HepG2 (cell line): ENCODE data around the gene ZNF777. TPM values are rescaled to one million over a fixed set of nuclear protein-coding genes. Genes with fewer than 3 reads are reported as not detected.
A peak's percentile ranks its signal among the peaks of the same experiment; 100 is the strongest.

Experiments used
- ARNT2 ChIP-seq: sonication (generic); formaldehyde crosslinking; IDR thresholded peaks from 2 replicates; pipeline ENCODE4 v1.8.0; 2022; ENCODE audit warnings: mild to moderate bottlenecking, low read depth, missing genetic modification reagents, moderate library complexity
- CBFB ChIP-seq: sonication (generic); formaldehyde crosslinking; IDR thresholded peaks from 2 replicates; pipeline ENCODE4 v1.4.0; 2020; ENCODE audit warnings: missing genetic modification reagents
- FOSL1 ChIP-seq: sonication (generic); formaldehyde crosslinking; IDR thresholded peaks from 2 replicates; pipeline ENCODE4 v1.9.0; 2021; ENCODE audit warnings: missing genetic modification reagents, borderline replicate concordance
- HMG20B ChIP-seq: conservative IDR thresholded peaks from 2 replicates; pipeline ENCODE4 v1.6.1; 2016; ENCODE audit warnings: missing genetic modification reagents, missing compliant biosample characterization
- MIXL1 ChIP-seq: IDR thresholded peaks from 2 replicates; pipeline ENCODE4 v1.6.1; 2016
- NR3C1 ChIP-seq: sonication (generic); formaldehyde crosslinking; IDR thresholded peaks from 2 replicates; pipeline ENCODE4 v1.4.0; 2020; ENCODE audit warnings: missing genetic modification reagents
- PRMT3 ChIP-seq: sonication (generic); formaldehyde crosslinking; IDR thresholded peaks from 2 replicates; pipeline ENCODE4 v1.8.1; 2022; ENCODE audit warnings: low read depth, mild to moderate bottlenecking, moderate library complexity, missing genetic modification reagents, borderline replicate concordance
- SRF ChIP-seq: IDR thresholded peaks from 2 replicates; pipeline ENCODE4 v1.6.1; 2011; ENCODE audit warnings: mild to moderate bottlenecking, low read depth, low read length, moderate library complexity
- ZC3H4 ChIP-seq: sonication (generic); formaldehyde crosslinking; IDR thresholded peaks from 2 replicates; pipeline ENCODE4 v1.4.0; 2020; ENCODE audit warnings: missing genetic modification reagents, borderline replicate concordance
- ZNF20 ChIP-seq: sonication (generic); formaldehyde crosslinking; IDR thresholded peaks from 2 replicates; pipeline ENCODE4 v1.4.0; 2020; ENCODE audit warnings: mild to moderate bottlenecking, moderate library complexity, missing genetic modification reagents
- ZNF557 ChIP-seq: sonication (generic); formaldehyde crosslinking; IDR thresholded peaks from 2 replicates; pipeline ENCODE4 v1.4.0; 2020; ENCODE audit warnings: missing genetic modification reagents
- ZNF703 ChIP-seq: sonication (generic); formaldehyde crosslinking; IDR thresholded peaks from 2 replicates; pipeline ENCODE4 v1.5.1; 2020; ENCODE audit warnings: missing genetic modification reagents, mild to moderate bottlenecking, moderate library complexity, borderline replicate concordance
- ZNF761 ChIP-seq: sonication (generic); formaldehyde crosslinking; conservative IDR thresholded peaks from 2 replicates; pipeline ENCODE4 v1.4.0; 2020; ENCODE audit warnings: mild to moderate bottlenecking, missing genetic modification reagents
- polyA plus RNA-seq, 8 experiments: library from polyadenylated mRNA; depleted of rRNA in 3 of 8; stranded (reverse) in 7 of 8; unstranded in 1 of 8; fragments of >200 nt; fragmentation: Illumina TruSeq in 4 of 8; extraction: Trizol in 4 of 8; gene quantifications; 2 replicates each; pipeline versions ENCODE4 v1.2.1 to v1.2.3, GENCODE V29; 2011 to 2016; ENCODE audit warnings: low read depth in 4 of 8, missing spikeins in 1 of 8, mixed read lengths in 1 of 8; ENCODE audit not compliant: insufficient read depth in 1 of 8
- total RNA-seq, 5 experiments: library from RNA; depleted of rRNA; stranded (reverse); fragments of >200 nt; fragmentation: Illumina TruSeq; extraction: Trizol; gene quantifications; 2 replicates each; pipeline ENCODE4 v1.2.3, GENCODE V29; 2016; ENCODE audit warnings: low read depth in 1 of 5
- TF ChIP-seq, protein P1 (sequence below): sonication (generic); formaldehyde crosslinking; IDR thresholded peaks from one replicate; pipeline ENCODE4 v1.5.1; 2020; ENCODE audit warnings: mild to moderate bottlenecking, missing genetic modification reagents; ENCODE audit errors: not compliant biosample characterization
- TF ChIP-seq, protein P2 (sequence below): sonication (generic); formaldehyde crosslinking; IDR thresholded peaks from 2 replicates; pipeline ENCODE4 v1.4.0; 2020; ENCODE audit warnings: low read depth, mild to moderate bottlenecking, missing genetic modification reagents
- TF ChIP-seq, protein P3 (sequence below): sonication (generic); formaldehyde crosslinking; IDR thresholded peaks from 2 replicates; pipeline ENCODE4 v1.8.1; 2023; ENCODE audit warnings: missing genetic modification reagents, inconsistent platforms, borderline replicate concordance
- TF ChIP-seq, protein P4 (sequence below): sonication (generic); formaldehyde crosslinking; IDR thresholded peaks from 2 replicates; pipeline ENCODE4 v1.4.0; 2020; ENCODE audit warnings: missing genetic modification reagents, borderline replicate concordance

ZNF777 gene
- total and polyA plus RNA-seq, 2 of the 13 experiments (the other 11 are each of a cell fraction or from before 2014, with no cell fraction given), result 3.8 to 6.0 TPM

DNA sequence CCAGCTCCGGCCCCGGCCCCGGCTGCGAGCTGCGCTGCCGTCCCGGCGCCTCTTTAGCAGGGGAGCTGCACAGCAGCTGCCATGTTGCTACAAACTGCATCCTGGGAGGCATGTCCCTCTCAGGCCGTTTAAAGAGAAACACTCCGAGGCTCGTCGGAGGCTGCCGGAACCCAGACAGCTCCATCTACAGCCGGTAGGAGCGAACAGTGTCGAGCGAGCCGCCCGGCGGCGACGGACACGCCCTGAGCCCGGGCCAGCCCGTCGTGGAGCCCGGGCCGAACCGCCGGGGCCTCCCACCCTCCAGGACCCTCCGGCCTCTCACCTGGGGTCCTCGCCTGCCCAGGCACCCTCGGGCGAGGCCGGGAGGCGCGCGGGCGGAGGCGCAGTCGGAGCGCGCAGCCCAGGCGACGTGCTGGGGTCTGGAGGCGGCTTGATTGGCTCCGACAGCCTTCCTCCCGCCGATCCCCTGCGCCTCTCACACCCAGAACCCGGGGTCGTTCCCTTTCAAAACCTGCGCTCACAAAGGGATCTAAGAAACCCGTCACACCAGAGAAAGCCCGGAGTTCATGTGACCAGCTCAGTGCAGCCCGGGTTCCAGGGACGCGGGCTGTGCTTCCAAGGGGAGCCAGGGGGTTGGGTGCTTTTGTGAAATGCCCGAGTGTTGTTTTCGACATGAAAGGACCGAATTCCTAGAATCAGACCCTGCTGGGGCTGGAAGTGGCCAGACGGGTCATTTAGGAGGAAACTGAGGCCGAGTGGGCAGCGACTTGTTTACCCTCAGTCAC, at the start of gene ZNF777 (continued):
- TF ChIP-seq, protein P1, sequence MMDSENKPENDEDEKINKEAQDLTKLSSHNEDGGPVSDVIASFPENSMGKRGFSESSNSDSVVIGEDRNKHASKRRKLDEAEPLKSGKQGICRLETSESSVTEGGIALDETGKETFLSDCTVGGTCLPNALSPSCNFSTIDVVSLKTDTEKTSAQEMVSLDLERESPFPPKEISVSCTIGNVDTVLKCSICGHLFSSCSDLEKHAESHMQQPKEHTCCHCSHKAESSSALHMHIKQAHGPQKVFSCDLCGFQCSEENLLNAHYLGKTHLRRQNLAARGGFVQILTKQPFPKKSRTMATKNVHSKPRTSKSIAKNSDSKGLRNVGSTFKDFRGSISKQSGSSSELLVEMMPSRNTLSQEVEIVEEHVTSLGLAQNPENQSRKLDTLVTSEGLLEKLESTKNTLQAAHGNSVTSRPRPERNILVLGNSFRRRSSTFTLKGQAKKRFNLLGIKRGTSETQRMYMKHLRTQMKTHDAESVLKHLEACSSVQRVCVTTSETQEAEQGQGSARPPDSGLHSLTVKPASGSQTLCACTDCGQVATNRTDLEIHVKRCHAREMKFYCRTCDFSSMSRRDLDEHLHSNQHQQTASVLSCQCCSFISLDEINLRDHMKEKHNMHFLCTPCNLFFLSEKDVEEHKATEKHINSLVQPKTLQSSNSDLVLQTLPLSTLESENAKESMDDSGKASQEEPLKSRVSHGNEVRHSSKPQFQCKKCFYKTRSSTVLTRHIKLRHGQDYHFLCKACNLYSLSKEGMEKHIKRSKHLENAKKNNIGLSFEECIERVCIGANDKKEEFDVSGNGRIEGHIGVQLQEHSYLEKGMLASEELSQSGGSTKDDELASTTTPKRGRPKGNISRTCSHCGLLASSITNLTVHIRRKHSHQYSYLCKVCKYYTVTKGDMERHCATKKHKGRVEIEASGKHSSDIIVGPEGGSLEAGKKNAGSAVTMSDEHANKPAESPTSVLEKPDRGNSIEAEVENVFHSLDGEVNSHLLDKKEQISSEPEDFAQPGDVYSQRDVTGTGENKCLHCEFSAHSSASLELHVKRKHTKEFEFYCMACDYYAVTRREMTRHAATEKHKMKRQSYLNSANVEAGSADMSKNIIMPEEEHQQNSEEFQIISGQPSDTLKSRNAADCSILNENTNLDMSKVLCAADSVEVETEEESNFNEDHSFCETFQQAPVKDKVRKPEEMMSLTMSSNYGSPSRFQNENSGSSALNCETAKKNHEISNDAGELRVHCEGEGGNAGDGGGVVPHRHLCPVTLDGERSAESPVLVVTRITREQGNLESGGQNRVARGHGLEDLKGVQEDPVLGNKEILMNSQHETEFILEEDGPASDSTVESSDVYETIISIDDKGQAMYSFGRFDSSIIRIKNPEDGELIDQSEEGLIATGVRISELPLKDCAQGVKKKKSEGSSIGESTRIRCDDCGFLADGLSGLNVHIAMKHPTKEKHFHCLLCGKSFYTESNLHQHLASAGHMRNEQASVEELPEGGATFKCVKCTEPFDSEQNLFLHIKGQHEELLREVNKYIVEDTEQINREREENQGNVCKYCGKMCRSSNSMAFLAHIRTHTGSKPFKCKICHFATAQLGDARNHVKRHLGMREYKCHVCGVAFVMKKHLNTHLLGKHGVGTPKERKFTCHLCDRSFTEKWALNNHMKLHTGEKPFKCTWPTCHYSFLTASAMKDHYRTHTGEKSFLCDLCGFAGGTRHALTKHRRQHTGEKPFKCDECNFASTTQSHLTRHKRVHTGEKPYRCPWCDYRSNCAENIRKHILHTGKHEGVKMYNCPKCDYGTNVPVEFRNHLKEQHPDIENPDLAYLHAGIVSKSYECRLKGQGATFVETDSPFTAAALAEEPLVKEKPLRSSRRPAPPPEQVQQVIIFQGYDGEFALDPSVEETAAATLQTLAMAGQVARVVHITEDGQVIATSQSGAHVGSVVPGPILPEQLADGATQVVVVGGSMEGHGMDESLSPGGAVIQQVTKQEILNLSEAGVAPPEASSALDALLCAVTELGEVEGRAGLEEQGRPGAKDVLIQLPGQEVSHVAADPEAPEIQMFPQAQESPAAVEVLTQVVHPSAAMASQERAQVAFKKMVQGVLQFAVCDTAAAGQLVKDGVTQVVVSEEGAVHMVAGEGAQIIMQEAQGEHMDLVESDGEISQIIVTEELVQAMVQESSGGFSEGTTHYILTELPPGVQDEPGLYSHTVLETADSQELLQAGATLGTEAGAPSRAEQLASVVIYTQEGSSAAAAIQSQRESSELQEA (CRISPR knock-in tag), result no peak
- TF ChIP-seq SRF (no peak), CBFB (CRISPR knock-in tag) (no peak), HMG20B (CRISPR knock-in tag) (no peak), NR3C1 (no peak), ZNF557 (CRISPR knock-in tag) (no peak), FOSL1 (CRISPR knock-in tag) (no peak), ZNF761 (peak; percentile 71; the same call in 1 of the 2 replicates), ARNT2 (peak; percentile 60), PRMT3 (0 out of 2 replicates have a peak, but pooled peaks have one; percentile 61), ZNF703 (CRISPR knock-in tag) (no peak), ZNF20 (no peak), MIXL1 (CRISPR knock-in tag) (0 out of 2 replicates have a peak, but pooled peaks have one; percentile 17), ZC3H4 (no peak)
- TF ChIP-seq, protein P2, sequence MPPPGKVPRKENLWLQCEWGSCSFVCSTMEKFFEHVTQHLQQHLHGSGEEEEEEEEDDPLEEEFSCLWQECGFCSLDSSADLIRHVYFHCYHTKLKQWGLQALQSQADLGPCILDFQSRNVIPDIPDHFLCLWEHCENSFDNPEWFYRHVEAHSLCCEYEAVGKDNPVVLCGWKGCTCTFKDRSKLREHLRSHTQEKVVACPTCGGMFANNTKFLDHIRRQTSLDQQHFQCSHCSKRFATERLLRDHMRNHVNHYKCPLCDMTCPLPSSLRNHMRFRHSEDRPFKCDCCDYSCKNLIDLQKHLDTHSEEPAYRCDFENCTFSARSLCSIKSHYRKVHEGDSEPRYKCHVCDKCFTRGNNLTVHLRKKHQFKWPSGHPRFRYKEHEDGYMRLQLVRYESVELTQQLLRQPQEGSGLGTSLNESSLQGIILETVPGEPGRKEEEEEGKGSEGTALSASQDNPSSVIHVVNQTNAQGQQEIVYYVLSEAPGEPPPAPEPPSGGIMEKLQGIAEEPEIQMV (CRISPR knock-in tag), result no peak
- TF ChIP-seq, protein P3, sequence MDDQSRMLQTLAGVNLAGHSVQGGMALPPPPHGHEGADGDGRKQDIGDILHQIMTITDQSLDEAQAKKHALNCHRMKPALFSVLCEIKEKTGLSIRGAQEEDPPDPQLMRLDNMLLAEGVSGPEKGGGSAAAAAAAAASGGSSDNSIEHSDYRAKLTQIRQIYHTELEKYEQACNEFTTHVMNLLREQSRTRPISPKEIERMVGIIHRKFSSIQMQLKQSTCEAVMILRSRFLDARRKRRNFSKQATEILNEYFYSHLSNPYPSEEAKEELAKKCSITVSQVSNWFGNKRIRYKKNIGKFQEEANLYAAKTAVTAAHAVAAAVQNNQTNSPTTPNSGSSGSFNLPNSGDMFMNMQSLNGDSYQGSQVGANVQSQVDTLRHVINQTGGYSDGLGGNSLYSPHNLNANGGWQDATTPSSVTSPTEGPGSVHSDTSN (CRISPR knock-in tag), result no peak
- TF ChIP-seq, protein P4, sequence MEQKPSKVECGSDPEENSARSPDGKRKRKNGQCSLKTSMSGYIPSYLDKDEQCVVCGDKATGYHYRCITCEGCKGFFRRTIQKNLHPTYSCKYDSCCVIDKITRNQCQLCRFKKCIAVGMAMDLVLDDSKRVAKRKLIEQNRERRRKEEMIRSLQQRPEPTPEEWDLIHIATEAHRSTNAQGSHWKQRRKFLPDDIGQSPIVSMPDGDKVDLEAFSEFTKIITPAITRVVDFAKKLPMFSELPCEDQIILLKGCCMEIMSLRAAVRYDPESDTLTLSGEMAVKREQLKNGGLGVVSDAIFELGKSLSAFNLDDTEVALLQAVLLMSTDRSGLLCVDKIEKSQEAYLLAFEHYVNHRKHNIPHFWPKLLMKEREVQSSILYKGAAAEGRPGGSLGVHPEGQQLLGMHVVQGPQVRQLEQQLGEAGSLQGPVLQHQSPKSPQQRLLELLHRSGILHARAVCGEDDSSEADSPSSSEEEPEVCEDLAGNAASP (CRISPR knock-in tag), result 0 out of 2 replicates have a peak, but pooled peaks have one; percentile 42
